Adrenal gland (tissue), 12 donors: ENCODE measurements around the gene SOX2. TPM values are rescaled to one million over a fixed set of nuclear protein-coding genes. Genes with fewer than 3 reads are reported as not detected.

ENCODE experiments used
- DNase-seq, 7 donors: peaks; one replicate each; pipeline ENCODE4 v3.0.0-alpha.2; 2019 to 2020
- H3K27ac ChIP-seq, 5 donors: fragments of 200-600 bp; sonication (generic) in 4 of 5; 1 replicate in 3 of 5; 2 replicates in 2 of 5; pipeline versions ENCODE4 v1.5.1 to v1.8.0; 2016 to 2020; ENCODE audit warnings: mild to moderate bottlenecking in 1 of 5
- H3K27me3 ChIP-seq: fragments of 200-600 bp; 2 replicates; pipeline ENCODE4 v1.8.0; 2021
- H3K36me3 ChIP-seq, 2 donors: fragments of 200-600 bp; replicated peaks in 1 of 2; 1 replicate in 1 of 2; 2 replicates in 1 of 2; pipeline versions ENCODE4 v1.5.1 to v1.8.0; 2018 to 2022
- H3K4me1 ChIP-seq, 2 donors: fragments of 200-600 bp; replicated peaks in 1 of 2; 1 replicate in 1 of 2; 2 replicates in 1 of 2; pipeline versions ENCODE4 v1.5.1 to v1.8.0; 2018 to 2021
- H3K4me3 ChIP-seq, 4 donors: fragments of 200-600 bp; sonication (generic) in 3 of 4; one replicate each; pipeline ENCODE4 v1.5.1; 2016 to 2018
- H3K9me3 ChIP-seq, 3 donors: fragments of 200-600 bp; sonication (generic) in 1 of 3; replicated peaks in 1 of 3; 1 replicate in 2 of 3; 2 replicates in 1 of 3; pipeline versions ENCODE4 v1.5.1 to v1.8.0; 2016 to 2021
- POLR2A ChIP-seq, 2 donors: fragments of 450-650 bp; IDR thresholded peaks; one replicate each; pipeline ENCODE4 v1.6.1; 2017; ENCODE audit warnings: antibody characterized with exemption in 2 of 2, mild to moderate bottlenecking in 2 of 2, moderate library complexity in 1 of 2
- WGBS, 4 donors: extraction: QIAGEN DNeasy Blood & Tissue Kit in 2 of 4; methylation state at CpG; one replicate each; pipeline versions ENCODE4 v1.1.5 to v1.1.7; 2013 to 2017; 5-methylcytosine and 5-hydroxymethylcytosine counted together
- intact Hi-C, 2 donors: fragments of 100-400 bp; cut with DNase I; formaldehyde crosslinking; loops; one replicate each; pipeline versions ENCODE4 v1.14.1 to v1.15.0; 2022 to 2023
- polyA plus RNA-seq, 3 donors: library from polyadenylated mRNA; stranded (reverse); fragments of 200-250 nt in 2 of 3; fragments of 350-450 nt in 1 of 3; fragmentation: Illumina TruSeq in 1 of 3; extraction: RNeasy Lipid Tissue Mini Kit (QIAGEN cat#74804) in 1 of 3; gene quantifications; one replicate each; pipeline ENCODE4 v1.2.3, GENCODE V29; 2013 to 2014
- total RNA-seq, 9 donors: library from RNA; depleted of rRNA in 4 of 9; stranded (reverse); fragments of >200 nt in 4 of 9; fragments of 120-200 nt in 1 of 9; fragmentation: NEBNext Ultra II Directional in 1 of 9; extraction: Animal tissue kit (Norgen Biotek cat#: 25700) in 1 of 9; gene quantifications; one replicate each; pipeline versions ENCODE4 v1.1.0 to v1.2.4, GENCODE V29; 2013 to 2023
- TF ChIP-seq, protein P1 (sequence below), 6 experiments: fragments of 450-650 bp in 4 of 6; fragments of 200-600 bp in 2 of 6; sonication (generic) in 1 of 6; IDR thresholded peaks; 1 replicate in 5 of 6; 2 replicates in 1 of 6; pipeline versions ENCODE4 v1.5.1 to v1.8.0; 2016 to 2021; ENCODE audit warnings: antibody characterized with exemption in 6 of 6, mild to moderate bottlenecking in 2 of 6, moderate library complexity in 1 of 6
- donor health status: healthy with polysubstance abuse.
- donor health status: Bipolar disorder and iron deficiency.
- donor health status: DM: yes; HTN: yes; CAD: no.
- donor health status: DM: no; HTN: no; CAD: no.
- donor health status: DM: no; HTN: no; CAD: no.
- donor health status: DM: yes; HTN: yes; CAD: no.

SOX2 gene
- total and polyA plus RNA-seq, 12 donors: 0.18 to 1.2 (median 0.54) TPM; not detected in 3

GRCh38 chr3:181704421-181705085 lies 7.2 kb upstream of the SOX2 start:
- peaks cover 8% of the 10 kb centered on the region in 2 donors for H3K4me1 ChIP-seq
- no peaks in the 10 kb centered on the region for H3K9me3 ChIP-seq
- peaks cover 92% of the 10 kb centered on the region for H3K27me3 ChIP-seq
- DNase-seq: no peak
- H3K4me3 ChIP-seq: peak overlapping the region in 1 of 4 donors; percentile 8
- H3K36me3 ChIP-seq: no peaks in the 10 kb centered on the region
- no peak for TF ChIP-seq POLR2A (IDR thresholded peaks at IDR 0.05)
- TF ChIP-seq, protein P1, sequence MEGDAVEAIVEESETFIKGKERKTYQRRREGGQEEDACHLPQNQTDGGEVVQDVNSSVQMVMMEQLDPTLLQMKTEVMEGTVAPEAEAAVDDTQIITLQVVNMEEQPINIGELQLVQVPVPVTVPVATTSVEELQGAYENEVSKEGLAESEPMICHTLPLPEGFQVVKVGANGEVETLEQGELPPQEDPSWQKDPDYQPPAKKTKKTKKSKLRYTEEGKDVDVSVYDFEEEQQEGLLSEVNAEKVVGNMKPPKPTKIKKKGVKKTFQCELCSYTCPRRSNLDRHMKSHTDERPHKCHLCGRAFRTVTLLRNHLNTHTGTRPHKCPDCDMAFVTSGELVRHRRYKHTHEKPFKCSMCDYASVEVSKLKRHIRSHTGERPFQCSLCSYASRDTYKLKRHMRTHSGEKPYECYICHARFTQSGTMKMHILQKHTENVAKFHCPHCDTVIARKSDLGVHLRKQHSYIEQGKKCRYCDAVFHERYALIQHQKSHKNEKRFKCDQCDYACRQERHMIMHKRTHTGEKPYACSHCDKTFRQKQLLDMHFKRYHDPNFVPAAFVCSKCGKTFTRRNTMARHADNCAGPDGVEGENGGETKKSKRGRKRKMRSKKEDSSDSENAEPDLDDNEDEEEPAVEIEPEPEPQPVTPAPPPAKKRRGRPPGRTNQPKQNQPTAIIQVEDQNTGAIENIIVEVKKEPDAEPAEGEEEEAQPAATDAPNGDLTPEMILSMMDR (IDR thresholded peaks at IDR 0.05): no peak
- intact Hi-C loops: loop anchor here in 1 of 2 donors (5.0 kb wide), 1 partner anchor 377 kb away; no protein-coding TSS in a partner anchor
- WGBS, 4 donors: 17 to 28% (median 18%) methylated on average over 11 to 14 of the region's 14 CpGs
- no peak overlapping the region for H3K27ac ChIP-seq

DNA sequence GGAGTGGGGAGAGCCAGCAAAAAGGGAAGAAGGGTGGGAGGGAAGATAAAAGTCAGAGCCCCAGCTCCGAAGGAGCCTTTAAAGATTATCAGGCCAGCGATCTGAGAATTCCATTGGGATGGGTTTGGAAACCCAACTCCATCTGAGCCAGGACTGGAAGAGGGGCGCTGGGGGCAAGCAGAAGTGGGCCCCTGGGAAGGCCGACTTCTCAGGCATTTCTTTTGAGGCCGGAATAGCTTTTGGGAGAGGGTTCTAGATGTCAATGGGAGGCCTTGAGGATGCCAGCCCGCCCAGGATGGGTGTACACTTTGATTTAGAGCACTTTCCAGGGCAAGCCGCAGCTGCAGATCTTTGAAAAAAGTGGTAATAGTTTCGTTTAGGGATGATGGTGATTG lies 6.6 kb upstream of the SOX2 start:
- WGBS, 4 donors: 13 to 24% (median 16%) methylated on average over 8 of the region's 8 CpGs
- DNase-seq: no peak
- peaks cover 92% of the 10 kb centered on the region for H3K27me3 ChIP-seq
- peaks cover 8% of the 10 kb centered on the region in 2 donors for H3K4me1 ChIP-seq
- TF ChIP-seq, protein P1 (IDR thresholded peaks at IDR 0.05): no peak
- TF ChIP-seq POLR2A (IDR thresholded peaks at IDR 0.05): no peak
- H3K9me3 ChIP-seq: no peaks in the 10 kb centered on the region
- H3K4me3 ChIP-seq: no peak overlapping the region
- no peaks in the 10 kb centered on the region for H3K36me3 ChIP-seq
- H3K27ac ChIP-seq: no peak overlapping the region
- intact Hi-C loops: no loop called here

GRCh38 chr3:181707980-181708379 lies 3.7 kb upstream of the SOX2 start:
- peaks cover 8 to 12% of the 10 kb centered on the region in 2 donors for H3K4me1 ChIP-seq
- no peaks in the 10 kb centered on the region for H3K9me3 ChIP-seq
- TF ChIP-seq, protein P1 (IDR thresholded peaks at IDR 0.05): no peak
- TF ChIP-seq POLR2A (IDR thresholded peaks at IDR 0.05): no peak
- intact Hi-C loops: no loop called here
- no peak overlapping the region for H3K27ac ChIP-seq
- H3K4me3 ChIP-seq: no peak overlapping the region
- 13 to 19% (median 15%) methylated on average over 3 of the region's 3 CpGs for WGBS, 4 donors
- peaks cover 100% of the 10 kb centered on the region for H3K27me3 ChIP-seq
- no peaks in the 10 kb centered on the region for H3K36me3 ChIP-seq
- DNase-seq: no peak

GRCh38 chr3:181709537-181710279 lies 2.0 kb upstream of the SOX2 start:
- H3K36me3 ChIP-seq: no peaks in the 10 kb centered on the region
- peaks cover 100% of the 10 kb centered on the region for H3K27me3 ChIP-seq
- WGBS, 4 donors: 5 to 8% (median 8%) methylated on average over 16 of the region's 16 CpGs
- H3K9me3 ChIP-seq: no peaks in the 10 kb centered on the region
- peak; percentile 43 to 90 (median 79) for DNase-seq
- no peak overlapping the region for H3K27ac ChIP-seq
- no peak overlapping the region for H3K4me3 ChIP-seq
- H3K4me1 ChIP-seq: peaks cover 8 to 12% of the 10 kb centered on the region in 2 donors
- intact Hi-C loops: loop anchor here (5.0 to 10.0 kb wide), 3 partner anchors 545 to 978 kb away; no protein-coding TSS in a partner anchor
- no peak for TF ChIP-seq POLR2A (IDR thresholded peaks at IDR 0.05)
- TF ChIP-seq, protein P1 (IDR thresholded peaks at IDR 0.05): peak; percentile 56 to 94 (median 79)
